ENCODE measurements around the gene SVEP1.

The SVEP1 gene

DNA sequence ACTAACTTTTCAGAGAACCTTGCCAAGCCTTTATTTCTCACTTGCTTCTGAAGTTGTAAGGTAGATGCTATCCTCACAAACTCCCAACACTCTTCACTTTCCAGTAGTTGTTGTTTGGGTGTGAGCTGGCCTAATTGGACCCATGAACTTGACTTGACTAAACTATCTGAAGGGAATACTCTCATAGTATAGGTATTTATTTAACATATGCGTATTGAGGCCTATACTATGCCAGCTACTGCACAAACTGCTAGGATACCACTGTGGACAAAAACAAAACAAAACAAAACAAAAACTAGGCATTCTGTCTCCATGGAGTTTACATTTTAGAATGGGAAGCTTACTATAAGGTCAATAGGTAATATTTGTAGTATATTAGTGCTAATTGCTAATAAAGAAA, 243.2 kb downstream of the SVEP1 start:
- Mint-ChIP-seq H3K27ac (no peak overlapping the region), H3K4me3 (no peak overlapping the region), H3K36me3 (no peaks in the 10 kb centered on the region), H3K27me3 (peaks cover 2% of the 10 kb centered on the region), H3K4me1 (peaks cover 3% of the 10 kb centered on the region), H3K9me3 (no peaks in the 10 kb centered on the region)
- ATAC-seq (ENCODE audit: low read depth): no peak
- no peak for DNase-seq (ENCODE audit: low spot score in 2 of 2)

DNA sequence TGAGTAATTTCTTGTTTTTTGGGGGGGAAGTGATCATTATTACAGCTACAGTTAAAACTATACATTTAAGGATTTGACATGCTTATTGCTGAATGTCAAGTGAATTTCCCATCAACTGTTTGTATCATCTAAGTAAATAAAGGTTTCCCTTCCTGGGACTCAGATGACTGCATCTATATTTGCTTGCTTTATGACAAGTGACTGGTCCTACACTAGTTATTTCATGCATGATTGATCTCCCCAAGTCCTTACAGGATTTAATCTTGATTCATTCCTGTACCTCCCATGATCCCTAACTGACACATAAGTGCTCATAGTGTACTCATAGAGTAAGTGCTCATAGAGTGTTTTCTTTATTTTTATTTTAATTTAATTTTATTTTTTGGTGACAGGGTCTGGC, 244.7 kb downstream of the SVEP1 start:
- Mint-ChIP-seq H3K4me3 (no peak overlapping the region), H3K4me1 (peaks cover 3% of the 10 kb centered on the region), H3K27ac (no peak overlapping the region), H3K36me3 (no peaks in the 10 kb centered on the region), H3K9me3 (no peaks in the 10 kb centered on the region), H3K27me3 (no peaks in the 10 kb centered on the region)
- ATAC-seq (ENCODE audit: low read depth) (no peak), DNase-seq (ENCODE audit: low spot score in 2 of 2) (no peak)

DNA sequence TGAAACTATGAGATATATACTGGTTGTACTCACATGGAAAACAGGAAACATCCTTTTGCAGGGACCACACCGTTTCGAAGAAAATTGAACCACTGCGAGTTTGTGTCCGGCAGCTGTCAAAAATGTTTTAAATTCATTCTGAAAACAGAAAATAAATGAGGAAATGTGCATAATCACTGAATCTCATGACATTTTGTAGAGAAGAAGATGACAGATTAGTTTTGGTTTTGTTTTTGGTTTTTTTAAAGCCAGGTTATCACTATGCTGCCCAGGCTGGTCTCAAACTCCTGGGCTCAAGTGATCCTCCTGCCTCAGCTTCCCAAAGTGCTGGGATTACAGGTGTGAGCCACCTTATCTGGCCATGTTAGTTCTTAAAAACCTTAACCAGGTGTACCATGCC, 245.4 kb downstream of the SVEP1 start:
- Mint-ChIP-seq H3K4me3 (no peak overlapping the region), H3K27me3 (no peaks in the 10 kb centered on the region), H3K4me1 (peaks cover 3% of the 10 kb centered on the region), H3K36me3 (no peaks in the 10 kb centered on the region), H3K9me3 (no peaks in the 10 kb centered on the region), H3K27ac (no peak overlapping the region)
- DNase-seq (ENCODE audit: low spot score in 2 of 2): no peak
- ATAC-seq (ENCODE audit: low read depth): peak; percentile 38

DNA sequence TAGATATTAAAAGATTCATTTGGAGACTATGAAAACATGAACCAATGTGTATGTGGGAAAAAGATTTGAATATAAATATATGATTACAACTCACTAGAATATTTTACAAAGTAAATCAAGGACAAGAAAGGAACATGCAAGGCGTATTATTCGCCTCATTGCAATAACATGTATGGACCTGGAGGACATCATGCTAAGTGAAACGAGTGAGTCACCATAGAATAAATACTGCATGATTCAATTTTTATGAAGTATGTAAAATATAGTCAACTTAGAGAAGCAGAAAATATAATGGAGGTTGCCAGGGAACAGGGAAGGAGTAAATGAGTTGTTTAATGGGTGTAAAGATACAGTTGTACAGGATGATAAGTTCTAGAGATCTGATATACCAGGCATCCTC, 246.8 kb downstream of the SVEP1 start:
- H3K4me1 Mint-ChIP-seq: peaks cover 3% of the 10 kb centered on the region
- H3K27ac Mint-ChIP-seq: no peak overlapping the region
- no peaks in the 10 kb centered on the region for H3K9me3 Mint-ChIP-seq
- H3K36me3 Mint-ChIP-seq: no peaks in the 10 kb centered on the region
- no peak overlapping the region for H3K4me3 Mint-ChIP-seq
- no peak for ATAC-seq (ENCODE audit: low read depth)
- H3K27me3 Mint-ChIP-seq: no peaks in the 10 kb centered on the region
- no peak for DNase-seq (ENCODE audit: low spot score in 2 of 2)

DNA sequence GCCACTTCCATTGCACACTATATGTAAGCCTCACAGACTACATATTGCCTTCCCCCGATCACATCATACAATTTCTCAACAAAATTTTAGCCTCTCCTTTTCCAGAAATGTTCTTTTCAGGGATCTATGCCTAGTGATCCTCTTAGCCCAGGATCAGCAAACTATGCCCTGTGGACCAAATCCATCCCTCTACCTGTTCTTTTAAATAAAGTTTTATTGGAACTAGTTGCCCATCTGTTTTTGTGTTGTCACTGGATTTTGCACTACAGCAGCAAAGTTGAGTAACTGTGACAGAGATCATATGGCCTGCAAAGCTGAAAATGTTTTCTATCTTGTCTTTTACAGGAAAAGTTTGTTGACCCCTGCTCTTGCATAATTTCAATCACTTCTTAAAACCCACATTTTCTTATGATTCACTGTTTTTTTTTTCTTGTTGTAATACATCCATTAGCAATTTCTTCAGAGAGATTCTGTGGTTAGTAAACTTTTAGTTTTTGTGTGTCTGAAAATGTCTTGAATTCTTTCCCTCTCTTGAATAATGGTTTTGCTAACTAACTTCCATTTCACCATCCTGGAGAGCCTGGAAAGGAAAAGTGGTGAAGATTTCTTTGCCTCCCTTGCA, 248.9 kb downstream of the SVEP1 start:
- DNase-seq (ENCODE audit: low spot score in 2 of 2) (no peak), ATAC-seq (ENCODE audit: low read depth) (no peak)
- Mint-ChIP-seq H3K9me3 (no peaks in the 10 kb centered on the region), H3K4me3 (no peak overlapping the region), H3K36me3 (no peaks in the 10 kb centered on the region), H3K27ac (no peak overlapping the region), H3K4me1 (peaks cover 3% of the 10 kb centered on the region), H3K27me3 (no peaks in the 10 kb centered on the region)

DNA sequence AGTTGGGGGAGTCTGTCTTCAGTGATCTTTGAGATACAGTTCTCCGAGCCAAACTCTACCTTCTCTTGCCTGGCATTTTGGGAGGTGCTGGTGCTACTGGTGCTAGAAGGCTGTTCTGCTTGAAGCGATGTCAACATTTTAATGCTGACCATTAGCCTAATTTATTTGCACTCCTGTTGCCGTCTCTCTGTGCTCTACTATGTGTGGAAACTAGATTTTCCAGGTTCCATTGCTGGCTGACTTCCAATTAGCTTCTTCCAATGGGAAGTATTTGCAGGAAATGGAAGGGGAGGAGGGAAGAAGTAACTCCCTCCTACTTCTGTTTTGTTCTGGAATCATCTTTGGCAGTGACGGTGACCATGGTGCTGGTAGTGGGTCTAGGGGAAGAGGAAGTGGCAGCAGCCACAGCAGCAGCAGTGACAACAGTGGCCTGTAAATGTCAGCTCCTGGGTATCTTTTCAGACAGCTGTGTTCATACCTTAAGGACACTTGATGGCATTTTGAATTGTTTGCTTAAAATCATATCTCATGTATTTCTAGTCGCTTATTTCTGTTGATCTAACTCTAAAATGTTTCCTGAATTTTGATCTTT, 249.8 kb downstream of the SVEP1 start:
- Mint-ChIP-seq H3K27me3 (no peaks in the 10 kb centered on the region), H3K36me3 (no peaks in the 10 kb centered on the region), H3K4me1 (no peaks in the 10 kb centered on the region), H3K4me3 (no peak overlapping the region), H3K27ac (no peak overlapping the region), H3K9me3 (no peaks in the 10 kb centered on the region)
- DNase-seq (ENCODE audit: low spot score in 2 of 2): no peak
- no peak for ATAC-seq (ENCODE audit: low read depth)

DNA sequence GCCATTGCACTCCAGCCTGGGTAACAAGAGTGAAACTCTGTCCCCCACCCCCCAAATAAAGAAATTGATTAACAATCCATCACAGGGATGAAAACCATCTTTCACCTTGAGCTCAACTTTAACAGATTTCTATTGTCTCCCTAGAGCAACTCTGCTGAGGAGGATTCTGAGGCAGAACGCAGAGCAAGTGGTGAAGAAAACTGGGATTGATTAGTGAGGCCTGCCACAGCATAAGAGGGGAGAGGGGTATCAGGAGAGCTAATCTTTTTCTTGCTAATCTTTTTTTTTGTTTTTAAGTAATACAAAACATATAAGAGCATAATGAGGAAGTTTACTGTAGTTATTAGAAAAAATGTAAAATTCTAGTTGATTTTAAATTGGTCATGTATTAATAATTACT, 250.8 kb downstream of the SVEP1 start:
- Mint-ChIP-seq H3K9me3 (no peaks in the 10 kb centered on the region), H3K27me3 (no peaks in the 10 kb centered on the region), H3K36me3 (no peaks in the 10 kb centered on the region), H3K27ac (no peak overlapping the region), H3K4me3 (no peak overlapping the region), H3K4me1 (no peaks in the 10 kb centered on the region)
- no peak for DNase-seq (ENCODE audit: low spot score in 2 of 2)
- no peak for ATAC-seq (ENCODE audit: low read depth)

DNA sequence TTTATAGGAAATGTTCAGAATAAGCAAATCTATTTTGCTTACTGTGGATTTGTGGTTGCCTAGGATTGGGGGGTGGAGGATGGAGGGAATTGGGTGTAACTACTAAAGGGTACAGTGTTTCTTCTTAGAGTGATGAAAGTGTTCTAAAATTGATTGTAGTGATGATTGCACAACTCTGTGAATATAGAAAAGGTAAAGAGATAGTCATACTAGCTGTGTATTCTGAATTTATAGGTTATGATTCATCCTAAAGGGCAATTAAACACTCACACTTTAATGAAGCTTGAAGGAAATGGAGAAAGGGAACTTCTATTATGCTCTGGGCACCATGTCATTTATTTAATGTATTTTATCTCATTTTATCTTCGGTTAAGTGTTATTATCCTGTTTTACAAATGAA, 251.8 kb downstream of the SVEP1 start:
- H3K36me3 Mint-ChIP-seq: no peaks in the 10 kb centered on the region
- H3K27ac Mint-ChIP-seq: no peak overlapping the region
- H3K4me1 Mint-ChIP-seq: no peaks in the 10 kb centered on the region
- no peaks in the 10 kb centered on the region for H3K9me3 Mint-ChIP-seq
- no peak for DNase-seq (ENCODE audit: low spot score in 2 of 2)
- no peak overlapping the region for H3K4me3 Mint-ChIP-seq
- ATAC-seq (ENCODE audit: low read depth): no peak
- no peaks in the 10 kb centered on the region for H3K27me3 Mint-ChIP-seq

DNA sequence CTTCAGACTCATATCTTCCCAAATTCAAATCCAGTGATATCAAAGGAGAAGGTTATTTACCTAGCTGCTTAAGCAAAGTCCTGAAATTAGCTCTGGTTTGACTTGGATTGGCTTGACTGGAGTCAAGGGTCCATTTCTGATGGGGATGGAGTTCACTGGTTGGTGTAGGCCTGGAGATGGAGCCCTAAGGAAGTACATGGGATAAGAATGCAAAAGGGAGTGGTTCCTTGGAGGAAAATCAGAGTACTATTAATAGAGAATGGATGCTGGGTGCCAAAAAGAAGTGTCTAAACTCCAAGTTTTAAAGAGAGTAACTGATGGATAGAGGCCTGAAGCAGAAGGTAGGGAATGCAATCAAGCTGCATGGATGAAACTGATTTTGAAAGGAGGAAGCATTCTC, 255.7 kb downstream of the SVEP1 start:
- no peak overlapping the region for H3K4me3 Mint-ChIP-seq
- ATAC-seq (ENCODE audit: low read depth) (no peak), DNase-seq (ENCODE audit: low spot score in 2 of 2) (no peak)
- no peaks in the 10 kb centered on the region for H3K36me3 Mint-ChIP-seq
- no peaks in the 10 kb centered on the region for H3K4me1 Mint-ChIP-seq
- H3K9me3 Mint-ChIP-seq: no peaks in the 10 kb centered on the region
- H3K27ac Mint-ChIP-seq: no peak overlapping the region
- peaks cover 2% of the 10 kb centered on the region for H3K27me3 Mint-ChIP-seq

DNA sequence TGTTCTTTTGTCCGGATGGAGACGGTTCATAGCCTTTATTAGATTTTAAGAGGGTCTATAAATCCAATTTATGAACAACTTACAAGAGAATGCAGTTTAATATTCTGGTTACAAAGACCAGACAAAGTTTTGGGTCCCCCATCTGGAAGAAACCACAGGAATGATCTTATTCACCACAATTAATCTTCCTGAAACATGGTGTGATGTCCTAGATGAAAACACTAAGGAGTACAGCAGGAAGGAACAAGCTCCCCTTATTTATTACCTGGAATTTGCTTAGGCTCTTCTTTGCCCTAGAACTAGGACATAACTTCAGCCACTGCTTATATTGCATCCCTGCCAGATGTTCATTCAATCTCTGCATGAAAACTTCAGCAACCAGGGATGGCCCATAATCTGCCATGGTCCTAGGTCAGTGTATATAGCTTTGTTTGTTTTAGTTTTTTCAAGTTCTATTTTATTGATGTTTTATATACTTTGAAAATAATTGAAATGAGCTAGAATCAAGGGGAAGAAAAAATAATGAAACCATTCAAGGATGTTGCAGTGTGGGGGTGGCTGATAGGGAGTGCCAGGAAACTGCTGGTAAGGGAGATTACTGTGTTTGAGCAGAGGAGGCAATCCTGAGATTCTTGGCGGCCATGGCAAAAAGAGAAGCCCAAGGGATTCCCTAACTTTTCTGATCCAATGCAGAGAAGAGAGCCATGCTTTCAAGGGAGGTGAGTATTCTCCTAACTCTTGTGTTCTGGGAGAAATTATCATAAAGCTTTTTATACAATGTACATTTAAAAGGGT, 258.7 kb downstream of the SVEP1 start:
- Mint-ChIP-seq H3K36me3 (no peaks in the 10 kb centered on the region), H3K27ac (no peak overlapping the region), H3K4me1 (peaks cover 8% of the 10 kb centered on the region), H3K27me3 (peaks cover 2% of the 10 kb centered on the region), H3K4me3 (no peak overlapping the region), H3K9me3 (no peaks in the 10 kb centered on the region)
- ATAC-seq (ENCODE audit: low read depth) (no peak), DNase-seq (ENCODE audit: low spot score in 2 of 2) (no peak)

DNA sequence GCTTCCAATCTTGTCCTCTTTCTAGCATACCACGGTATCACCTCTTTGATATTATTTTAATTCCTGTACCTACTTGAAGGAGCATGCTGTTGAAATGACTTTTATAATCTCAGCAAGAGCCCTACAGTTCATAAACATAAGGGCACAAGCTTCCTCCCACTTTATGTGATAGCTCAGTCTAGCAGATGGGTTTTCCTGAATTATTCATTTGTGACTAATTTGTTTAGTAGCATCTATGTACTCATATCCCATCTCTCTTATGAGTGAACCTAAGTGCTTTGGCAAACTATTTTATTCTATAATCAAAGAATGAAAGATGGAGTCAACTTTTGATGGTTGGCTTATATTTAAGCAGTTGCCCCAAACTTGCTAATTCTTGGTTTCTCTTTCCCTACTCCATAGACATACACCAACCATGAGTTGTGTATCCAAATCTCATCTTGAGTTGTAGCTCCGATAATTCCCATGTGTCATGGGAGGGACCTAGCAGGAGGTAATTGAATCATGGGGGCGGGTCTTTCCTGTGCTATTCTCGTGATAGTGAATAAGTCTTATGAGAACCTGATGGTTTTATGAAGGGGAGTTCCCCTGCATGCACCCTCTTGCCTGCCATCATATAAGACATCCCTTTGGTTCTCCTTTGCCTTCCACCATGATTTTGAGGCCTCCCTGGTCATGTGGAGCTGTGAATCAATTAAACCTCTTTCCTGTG, 259.6 kb downstream of the SVEP1 start:
- ATAC-seq (ENCODE audit: low read depth) (no peak), DNase-seq (ENCODE audit: low spot score in 2 of 2) (no peak)
- H3K36me3 Mint-ChIP-seq: no peaks in the 10 kb centered on the region
- peaks cover 8% of the 10 kb centered on the region for H3K4me1 Mint-ChIP-seq
- H3K27ac Mint-ChIP-seq: no peak overlapping the region
- H3K27me3 Mint-ChIP-seq: peaks cover 2% of the 10 kb centered on the region
- H3K4me3 Mint-ChIP-seq: no peak overlapping the region
- H3K9me3 Mint-ChIP-seq: no peaks in the 10 kb centered on the region

DNA sequence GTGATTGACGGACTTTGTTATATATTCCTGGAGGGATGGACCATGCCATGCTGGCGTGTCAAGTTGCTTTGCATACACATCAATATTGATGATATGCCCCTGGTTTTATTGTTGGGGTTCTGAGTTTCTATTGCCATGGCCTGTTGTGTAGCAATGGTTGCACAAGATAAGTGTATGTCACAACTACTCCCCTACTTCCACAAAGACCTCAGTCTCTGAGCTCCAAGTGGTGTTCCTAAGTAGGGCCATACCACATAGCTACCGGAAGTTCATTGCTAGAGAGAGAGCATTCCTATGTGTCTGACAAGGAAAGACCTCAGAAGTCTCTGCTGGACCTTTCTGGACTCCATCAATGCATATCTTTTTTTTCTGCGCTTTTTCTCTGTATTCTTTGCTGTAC, 261.6 kb downstream of the SVEP1 start:
- Mint-ChIP-seq H3K27ac (no peak overlapping the region), H3K36me3 (no peaks in the 10 kb centered on the region), H3K9me3 (peaks cover 1% of the 10 kb centered on the region), H3K4me3 (no peak overlapping the region), H3K4me1 (peaks cover 8% of the 10 kb centered on the region), H3K27me3 (peaks cover 2% of the 10 kb centered on the region)
- DNase-seq (ENCODE audit: low spot score in 2 of 2): no peak
- ATAC-seq (ENCODE audit: low read depth): no peak

DNA sequence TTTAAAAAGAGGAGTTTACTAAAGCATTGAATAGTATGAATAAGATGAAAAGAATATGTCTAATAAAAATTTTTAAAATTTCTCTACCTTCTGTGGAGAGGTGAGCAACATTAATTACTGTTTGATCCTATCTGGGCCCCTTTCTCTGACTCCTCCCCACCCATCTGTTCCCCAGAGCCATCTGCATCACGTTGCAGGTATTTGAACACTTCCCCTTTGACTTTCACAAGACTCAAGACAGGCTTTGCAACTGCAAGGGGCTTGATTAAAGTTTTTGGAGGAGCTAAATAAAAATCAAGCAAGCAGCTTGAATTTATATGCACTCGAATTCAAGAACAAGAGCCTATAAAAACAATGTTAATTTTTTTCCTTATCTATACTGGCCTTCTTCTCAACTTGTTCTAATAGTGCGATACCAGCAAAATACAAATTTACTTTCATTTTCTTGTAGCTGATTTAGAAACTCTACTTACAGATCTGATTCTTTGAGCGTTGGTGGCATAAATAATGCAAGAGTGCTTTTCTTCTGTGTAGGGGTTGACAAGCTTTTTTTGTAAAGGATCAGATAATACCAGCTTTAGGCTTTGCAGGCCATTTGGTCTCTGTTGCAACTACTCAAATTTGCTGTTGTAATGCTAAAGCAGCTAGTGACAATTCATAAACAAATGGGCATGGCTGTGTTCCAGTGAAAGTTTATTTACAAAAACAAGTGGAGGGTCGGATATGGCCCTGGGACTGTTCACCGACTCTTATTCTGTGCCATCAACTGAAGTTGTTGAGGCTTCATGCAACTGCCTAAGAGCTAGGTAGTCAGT, 263.1 kb downstream of the SVEP1 start:
- Mint-ChIP-seq H3K4me1 (peaks cover 8% of the 10 kb centered on the region), H3K4me3 (peak overlapping the region; percentile 76), H3K9me3 (peaks cover 1% of the 10 kb centered on the region), H3K36me3 (no peaks in the 10 kb centered on the region), H3K27ac (peak overlapping the region; percentile 18), H3K27me3 (no peaks in the 10 kb centered on the region)
- DNase-seq (ENCODE audit: low spot score in 2 of 2) (peak in 1 of 2 donors; percentile 25), ATAC-seq (ENCODE audit: low read depth) (peak; percentile 99)
